BLaER1 treated with 17β-estradiol and CSF1 and Interleukin-3, amounts not matched to agents 10 nM and 100 nM (cell line): ENCODE measurements around the gene PRXL2C.

Experiments used
- H3K27ac ChIP-seq, 11 experiments: shearing (Covaris generic); formaldehyde crosslinking; 2 replicates each; pipeline ENCODE4 v1.8.1; 2022
- H3K27me3 ChIP-seq, 11 experiments: shearing (Covaris generic); formaldehyde crosslinking; 2 replicates each; pipeline ENCODE4 v1.8.1; 2022
- H3K36me3 ChIP-seq, 11 experiments: shearing (Covaris generic); formaldehyde crosslinking; 2 replicates each; pipeline ENCODE4 v1.8.1; 2022
- H3K4me1 ChIP-seq, 10 experiments: shearing (Covaris generic); formaldehyde crosslinking; 2 replicates each; pipeline ENCODE4 v1.8.1; 2022
- H3K4me2 ChIP-seq, 11 experiments: shearing (Covaris generic); formaldehyde crosslinking; 2 replicates each; pipeline ENCODE4 v1.8.1; 2022
- H3K4me3 ChIP-seq, 10 experiments: shearing (Covaris generic); formaldehyde crosslinking; 2 replicates each; pipeline ENCODE4 v1.8.1; 2022
- H3K9ac ChIP-seq, 11 experiments: shearing (Covaris generic); formaldehyde crosslinking; 2 replicates each; pipeline ENCODE4 v1.8.1; 2022
- H3K9me3 ChIP-seq, 11 experiments: shearing (Covaris generic); formaldehyde crosslinking; replicated peaks in 1 of 11; 2 replicates each; pipeline ENCODE4 v1.8.1; 2022
- H4K20me1 ChIP-seq, 11 experiments: shearing (Covaris generic); formaldehyde crosslinking; 2 replicates each; pipeline ENCODE4 v1.8.1; 2022
- Cebpa-rat ChIP-seq, 11 experiments: shearing (Covaris generic); IDR thresholded peaks; 2 replicates each; pipeline ENCODE4 v1.8.1; 2022

PRXL2C gene

GRCh38 chr9:96607971-96608370 lies 47.1 kb downstream of the PRXL2C start:
- Histone ChIP-seq H3K4me1 (peaks cover 0 to 7% (median 0%) of the 10 kb centered on the region in 10 experiments; a peak in 1 of 20 replicates), H4K20me1 (no peaks in the 10 kb centered on the region), H3K36me3 (no peaks in the 10 kb centered on the region), H3K27ac (no peak overlapping the region), H3K4me3 (no peak overlapping the region), H3K9me3 (no peaks in the 10 kb centered on the region), H3K9ac (no peak overlapping the region), H3K27me3 (no peaks in the 10 kb centered on the region), H3K4me2 (no peak overlapping the region)
- no peak for TF ChIP-seq Cebpa-rat (IDR thresholded peaks at IDR 0.05)

- peaks cover 0 to 7% (median 0%) of the 10 kb centered on the region in 10 experiments; a peak in 1 of 20 replicates for H3K4me1 ChIP-seq
- no peaks in the 10 kb centered on the region for H4K20me1 ChIP-seq
- no peaks in the 10 kb centered on the region for H3K9me3 ChIP-seq
- no peak overlapping the region for H3K4me3 ChIP-seq
- TF ChIP-seq Cebpa-rat (IDR thresholded peaks at IDR 0.05) = no peak
- H3K36me3 ChIP-seq = no peaks in the 10 kb centered on the region
- H3K27ac ChIP-seq = no peak overlapping the region
- H3K9ac ChIP-seq = no peak overlapping the region
- no peak overlapping the region for H3K4me2 ChIP-seq
- no peaks in the 10 kb centered on the region for H3K27me3 ChIP-seq
These were observed 49.8 kb downstream of the PRXL2C start for GRCh38 chr9:96605328-96605727.

- H3K27me3 ChIP-seq = no peaks in the 10 kb centered on the region
- peaks cover 0 to 7% (median 0%) of the 10 kb centered on the region in 10 experiments; a peak in 1 of 20 replicates for H3K4me1 ChIP-seq
- TF ChIP-seq Cebpa-rat (IDR thresholded peaks at IDR 0.05) = no peak
- H3K4me3 ChIP-seq = no peak overlapping the region
- no peak overlapping the region for H3K27ac ChIP-seq
- H3K4me2 ChIP-seq = no peak overlapping the region
- H4K20me1 ChIP-seq = no peaks in the 10 kb centered on the region
- no peaks in the 10 kb centered on the region for H3K9me3 ChIP-seq
- H3K9ac ChIP-seq = no peak overlapping the region
- no peaks in the 10 kb centered on the region for H3K36me3 ChIP-seq
These were observed 51.2 kb downstream of the PRXL2C start for GRCh38 chr9:96604004-96604319.

- Histone ChIP-seq H3K4me2 (no peak overlapping the region), H3K9ac (no peak overlapping the region), H3K4me1 (peaks cover 0 to 7% (median 0%) of the 10 kb centered on the region in 10 experiments; a peak in 1 of 20 replicates), H3K36me3 (no peaks in the 10 kb centered on the region), H4K20me1 (no peaks in the 10 kb centered on the region), H3K27ac (no peak overlapping the region), H3K4me3 (no peak overlapping the region), H3K9me3 (no peaks in the 10 kb centered on the region), H3K27me3 (no peaks in the 10 kb centered on the region)
- no peak for TF ChIP-seq Cebpa-rat (IDR thresholded peaks at IDR 0.05)
These were observed 51.7 kb downstream of the PRXL2C start for GRCh38 chr9:96603305-96604003.

- H3K36me3 ChIP-seq = no peaks in the 10 kb centered on the region
- no peak overlapping the region for H3K27ac ChIP-seq
- H3K9ac ChIP-seq = no peak overlapping the region
- no peaks in the 10 kb centered on the region for H3K4me1 ChIP-seq
- no peak overlapping the region for H3K4me2 ChIP-seq
- no peak for TF ChIP-seq Cebpa-rat (IDR thresholded peaks at IDR 0.05)
- H3K9me3 ChIP-seq = no peaks in the 10 kb centered on the region
- no peaks in the 10 kb centered on the region for H3K27me3 ChIP-seq
- no peaks in the 10 kb centered on the region for H4K20me1 ChIP-seq
- H3K4me3 ChIP-seq = no peak overlapping the region
These were observed 55.8 kb downstream of the PRXL2C start for GRCh38 chr9:96599298-96599697.

GRCh38 chr9:96596601-96597111 lies 58.5 kb downstream of the PRXL2C start:
- no peak overlapping the region for H3K4me2 ChIP-seq

More at GRCh38 chr9:96596601-96597111, 58.5 kb downstream of the PRXL2C start:
- no peaks in the 10 kb centered on the region for H3K27me3 ChIP-seq
- H3K4me3 ChIP-seq = no peak overlapping the region
- H3K9me3 ChIP-seq = peaks cover 0 to 3% (median under 1%) of the 10 kb centered on the region in 11 experiments; a peak in 9 of 22 replicates
- H3K4me1 ChIP-seq = no peaks in the 10 kb centered on the region
- no peak for TF ChIP-seq Cebpa-rat (IDR thresholded peaks at IDR 0.05)
- H4K20me1 ChIP-seq = no peaks in the 10 kb centered on the region
- H3K36me3 ChIP-seq = no peaks in the 10 kb centered on the region
- H3K27ac ChIP-seq = no peak overlapping the region
- H3K9ac ChIP-seq = no peak overlapping the region
